Measurements from ENCODE around the gene ZNF425.
A peak's percentile ranks its signal among the peaks of the same experiment; 100 is the strongest.
"Not testable (repeated sequence)": the region's sequence is repeated elsewhere in the genome, so short reads cannot be mapped to it uniquely, and the experiment has no call there.

The ZNF425 gene

DNA sequence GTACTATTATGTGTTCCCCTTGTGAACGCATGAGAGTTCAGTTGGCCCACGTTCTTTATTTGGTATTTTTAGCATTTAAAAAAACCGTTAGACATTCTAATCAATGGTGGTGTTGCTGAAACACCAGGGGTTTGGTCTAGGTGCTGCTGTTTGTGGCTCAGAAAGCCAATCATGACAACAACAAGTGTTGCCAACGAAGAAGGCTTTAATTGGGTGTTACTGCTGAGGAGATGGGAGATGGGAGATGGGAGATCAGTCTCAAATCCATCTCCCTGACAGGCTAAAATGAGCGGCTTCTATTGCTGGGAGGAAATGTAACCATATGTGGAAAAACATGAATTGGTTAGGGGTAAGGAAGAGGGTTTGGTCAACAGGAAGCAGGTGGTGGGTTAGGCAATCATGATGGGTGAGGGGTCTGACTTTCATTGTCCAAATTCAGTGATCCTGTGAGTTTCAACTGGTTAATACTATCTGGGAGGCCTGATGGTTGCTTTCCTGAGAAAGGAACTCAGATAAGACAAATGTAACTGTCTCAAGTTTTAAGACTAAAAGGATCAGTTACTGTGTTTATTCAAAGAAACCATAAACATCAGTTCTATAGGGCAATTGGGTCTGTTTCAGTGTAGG is 4.6 kb upstream of the ZNF425 start:
- DNase-seq (ENCODE audit: low spot score): no peak

- DNase-seq (ENCODE audit: low spot score): peak; percentile 49
Measured at GRCh38 chr7:149126662-149127266, 640 bp upstream of the ZNF425 start.

GRCh38 chr7:149125189-149125862 is 798 bp downstream of the ZNF425 start:
- DNase-seq (ENCODE audit: low spot score): no peak

DNA sequence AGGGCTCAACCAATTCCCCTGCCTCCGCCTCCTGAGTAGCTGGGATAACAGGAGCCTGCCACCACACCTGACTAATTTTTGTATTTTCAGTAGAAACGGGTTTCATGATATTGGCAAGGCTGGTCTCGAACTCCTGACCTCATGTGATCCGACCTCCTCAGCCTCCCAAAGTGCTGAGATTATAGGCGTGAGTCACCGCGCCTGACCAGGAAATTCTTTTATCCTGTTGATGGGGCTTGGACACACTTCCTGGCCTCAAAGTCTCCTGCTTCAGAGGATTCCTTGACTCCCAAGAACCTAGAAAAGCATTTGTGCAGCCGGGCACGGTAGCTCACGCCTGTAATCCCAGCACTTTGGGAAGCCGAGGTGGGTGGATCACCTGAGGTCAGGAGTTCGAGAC is 16.2 kb downstream of the ZNF425 start:
- DNase-seq (ENCODE audit: low spot score): no peak

GRCh38 chr7:149104749-149105148 is 21.4 kb downstream of the ZNF425 start:
- no peak for DNase-seq (ENCODE audit: low spot score)

GRCh38 chr7:149104214-149104613 is 21.9 kb downstream of the ZNF425 start:
- DNase-seq (ENCODE audit: low spot score): no peak

DNA sequence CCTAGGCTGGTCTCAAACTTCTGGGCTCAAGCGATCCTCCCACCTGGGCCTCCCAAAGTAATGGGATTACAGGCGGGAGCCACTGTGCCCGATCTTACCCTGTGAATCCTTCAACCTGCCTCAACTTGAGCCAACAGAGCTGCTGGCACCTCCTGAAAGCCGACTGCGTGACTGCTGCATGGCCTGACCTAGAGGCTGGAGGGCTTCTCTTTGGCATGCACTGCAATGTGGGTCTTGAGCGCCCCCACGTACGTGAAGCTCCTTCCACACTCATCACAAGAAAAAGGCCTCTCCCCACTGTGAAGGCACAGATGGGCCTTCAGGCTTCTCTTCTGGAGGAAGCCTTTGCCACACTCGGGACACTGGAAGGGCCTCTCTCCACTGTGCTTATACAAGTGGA is 22.7 kb downstream of the ZNF425 start:
- no peak for DNase-seq (ENCODE audit: low spot score)

DNA sequence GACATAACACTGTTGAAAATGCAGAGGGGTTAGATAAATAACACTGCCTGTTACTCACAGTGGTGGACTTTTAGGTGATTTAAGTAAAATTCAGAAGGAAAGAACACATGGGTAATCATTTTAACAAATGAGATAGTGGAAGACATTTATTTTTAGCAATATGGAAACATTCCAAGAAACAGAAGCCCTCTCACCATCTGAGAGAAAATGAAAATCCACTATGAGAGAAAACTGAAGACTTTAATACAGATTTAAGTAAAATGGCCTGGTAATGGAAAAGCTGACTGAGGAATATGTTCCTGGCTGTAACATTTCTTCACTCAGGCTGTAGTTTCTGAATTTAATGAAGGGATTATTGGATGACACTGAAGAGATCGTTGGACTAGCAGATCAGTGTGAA is 23.5 kb downstream of the ZNF425 start:
- no peak for DNase-seq (ENCODE audit: low spot score)

DNA sequence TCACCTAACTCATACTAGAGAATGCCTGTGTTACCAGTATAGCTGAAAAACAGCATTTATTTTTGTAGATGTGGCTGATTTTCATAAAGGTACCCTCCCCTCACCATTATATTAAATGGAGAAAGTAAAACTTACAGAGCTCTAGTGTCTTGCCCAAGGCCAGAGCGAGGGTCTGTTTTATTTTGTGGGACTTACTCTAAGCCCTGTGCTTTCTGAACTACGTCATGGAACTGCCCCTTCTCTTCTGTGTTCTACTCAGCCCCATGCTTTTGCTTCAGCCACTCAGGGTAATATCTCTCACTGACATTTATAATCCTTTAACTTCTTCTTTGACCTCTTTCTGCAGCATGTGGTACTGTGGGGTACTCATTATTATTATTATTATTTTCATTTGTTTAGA is 25.3 kb downstream of the ZNF425 start:
- no peak for DNase-seq (ENCODE audit: low spot score)

- no peak for DNase-seq (ENCODE audit: low spot score)
Measured at GRCh38 chr7:149099058-149099457, 27.1 kb downstream of the ZNF425 start.

DNA sequence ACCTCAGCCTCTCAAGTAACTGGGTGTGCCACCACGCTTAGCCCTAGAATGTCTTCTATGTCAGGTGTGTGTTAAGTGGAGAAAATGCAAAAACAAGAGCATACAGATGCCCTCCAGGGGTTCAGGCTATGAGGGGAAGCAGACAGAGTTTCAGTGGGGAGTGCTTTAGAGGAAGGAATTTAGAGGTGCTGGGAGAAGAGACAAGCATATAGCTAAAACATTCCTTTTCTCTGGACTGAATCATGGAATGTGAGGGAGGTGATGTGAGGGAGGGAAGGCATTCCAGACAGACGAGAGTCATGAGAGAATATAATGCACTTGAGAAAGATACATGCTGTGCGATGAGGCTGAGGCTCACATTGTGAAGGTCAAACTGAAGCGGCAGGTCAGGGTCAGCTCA is 29.0 kb downstream of the ZNF425 start:
- no peak for DNase-seq (ENCODE audit: low spot score)

DNA sequence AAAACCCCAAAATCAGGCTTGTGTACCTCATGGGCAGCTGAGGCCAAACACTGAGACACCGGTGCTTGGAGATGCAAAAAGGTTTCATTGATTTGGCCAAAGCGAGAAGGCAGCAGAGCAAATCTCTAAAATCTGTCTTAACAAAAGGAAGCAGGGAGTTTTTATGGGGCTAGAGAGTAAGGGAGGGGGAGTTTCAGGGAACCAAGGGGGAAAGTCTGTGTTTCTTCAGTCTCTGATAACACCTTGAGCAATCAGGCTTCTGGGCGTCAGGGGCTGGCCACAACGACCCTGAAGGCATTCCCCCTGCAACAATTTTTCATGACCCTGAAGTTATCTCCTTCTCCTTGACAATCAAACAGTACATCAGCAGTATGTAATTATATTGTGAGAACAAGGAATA is 32.9 kb downstream of the ZNF425 start:
- no peak for DNase-seq (ENCODE audit: low spot score)

- DNase-seq (ENCODE audit: low spot score): not testable (repeated sequence)
Measured at GRCh38 chr7:149092244-149092643, 33.9 kb downstream of the ZNF425 start.

- peak; percentile 92 for DNase-seq (ENCODE audit: low spot score)
Measured at GRCh38 chr7:149090397-149091195, 35.5 kb downstream of the ZNF425 start, which contains the start of gene ZNF786. Gene ZNF786, minus strand, starts transcription at chr7:149090718. Its CDS starts 78 bp downstream, at chr7:149090640.

- DNase-seq (ENCODE audit: low spot score): no peak
Measured at GRCh38 chr7:149087376-149087775, 38.7 kb downstream of the ZNF425 start.

DNA sequence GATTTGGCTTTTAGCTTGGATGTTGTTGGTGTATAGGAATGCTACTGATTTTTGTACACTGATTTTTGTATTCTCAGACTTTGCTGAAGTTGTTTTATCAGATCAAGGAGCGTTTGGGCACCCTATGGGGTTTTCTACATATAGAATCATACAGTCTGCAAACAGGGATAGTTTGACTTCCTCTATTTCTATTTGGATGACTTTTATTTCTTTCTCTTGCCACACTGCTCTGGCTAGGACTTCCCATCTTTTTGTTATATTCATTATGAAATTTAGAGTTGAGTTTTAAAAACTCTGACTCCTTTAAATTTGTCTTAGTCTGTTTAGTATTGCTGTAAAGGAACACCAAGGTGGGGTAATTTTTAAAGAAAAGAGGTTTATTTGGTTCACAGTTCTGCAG is 40.3 kb downstream of the ZNF425 start:
- no peak for DNase-seq (ENCODE audit: low spot score)

DNA sequence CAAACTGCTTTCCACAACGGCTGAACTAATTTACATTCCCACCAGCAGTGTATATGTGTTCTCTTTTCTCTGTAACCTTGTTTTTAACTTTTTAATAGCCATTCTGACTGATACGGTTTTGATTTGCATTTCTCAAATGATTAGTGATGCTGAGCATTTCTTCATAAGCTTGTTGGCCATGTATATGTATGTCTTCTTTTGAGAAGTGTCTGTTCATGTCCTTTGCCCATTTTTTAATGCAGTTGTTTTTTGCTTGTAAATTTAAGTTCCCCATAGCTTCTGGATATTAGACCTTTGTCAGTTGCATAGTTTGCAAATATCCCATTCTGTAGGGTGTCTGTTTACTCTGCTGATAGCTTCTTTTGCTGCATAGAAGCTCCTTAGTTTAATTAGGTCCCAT is 41.7 kb downstream of the ZNF425 start:
- no peak for DNase-seq (ENCODE audit: low spot score)

DNA sequence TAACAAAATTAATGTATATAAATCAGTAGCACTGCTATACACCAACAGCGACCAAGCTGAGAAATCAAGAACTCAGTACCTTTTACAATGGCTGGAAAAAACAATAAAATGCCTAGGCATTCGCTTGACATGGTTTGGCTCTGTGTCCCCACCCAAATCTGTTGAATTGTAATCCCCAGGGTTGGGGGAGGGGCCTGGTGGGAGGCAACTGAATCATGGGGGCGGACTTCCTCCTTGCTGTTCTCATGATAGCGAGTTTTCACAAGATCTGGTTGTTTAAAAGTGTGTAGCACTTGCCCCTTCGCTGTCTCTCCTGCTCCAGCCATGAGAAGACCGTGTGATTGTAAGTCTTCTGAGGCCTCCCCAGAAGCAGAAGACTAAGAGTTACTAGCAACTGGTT is 44.2 kb downstream of the ZNF425 start:
- no peak for DNase-seq (ENCODE audit: low spot score)

DNA sequence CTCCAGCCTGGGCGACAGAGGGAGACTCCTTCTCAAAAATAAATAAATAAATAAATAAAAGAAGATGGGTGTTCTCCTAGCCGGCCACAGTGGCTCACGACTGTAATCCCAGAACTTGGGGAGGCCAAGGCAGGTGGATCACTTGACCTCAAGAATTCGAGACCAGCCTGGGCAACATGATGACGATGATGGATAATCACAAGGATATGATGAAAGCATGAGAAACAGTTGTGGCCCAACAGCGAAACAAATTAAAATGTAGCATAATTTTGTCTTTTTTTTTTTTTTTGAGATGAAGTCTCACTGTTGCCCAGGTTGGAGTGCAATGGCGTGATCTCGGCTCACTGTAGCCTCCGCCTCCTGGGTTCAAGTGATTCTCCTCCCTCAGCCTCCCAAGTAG is 48.5 kb downstream of the ZNF425 start:
- DNase-seq (ENCODE audit: low spot score): no peak

GRCh38 chr7:149075286-149075685 is 50.8 kb downstream of the ZNF425 start:
- no peak for DNase-seq (ENCODE audit: low spot score)

DNA sequence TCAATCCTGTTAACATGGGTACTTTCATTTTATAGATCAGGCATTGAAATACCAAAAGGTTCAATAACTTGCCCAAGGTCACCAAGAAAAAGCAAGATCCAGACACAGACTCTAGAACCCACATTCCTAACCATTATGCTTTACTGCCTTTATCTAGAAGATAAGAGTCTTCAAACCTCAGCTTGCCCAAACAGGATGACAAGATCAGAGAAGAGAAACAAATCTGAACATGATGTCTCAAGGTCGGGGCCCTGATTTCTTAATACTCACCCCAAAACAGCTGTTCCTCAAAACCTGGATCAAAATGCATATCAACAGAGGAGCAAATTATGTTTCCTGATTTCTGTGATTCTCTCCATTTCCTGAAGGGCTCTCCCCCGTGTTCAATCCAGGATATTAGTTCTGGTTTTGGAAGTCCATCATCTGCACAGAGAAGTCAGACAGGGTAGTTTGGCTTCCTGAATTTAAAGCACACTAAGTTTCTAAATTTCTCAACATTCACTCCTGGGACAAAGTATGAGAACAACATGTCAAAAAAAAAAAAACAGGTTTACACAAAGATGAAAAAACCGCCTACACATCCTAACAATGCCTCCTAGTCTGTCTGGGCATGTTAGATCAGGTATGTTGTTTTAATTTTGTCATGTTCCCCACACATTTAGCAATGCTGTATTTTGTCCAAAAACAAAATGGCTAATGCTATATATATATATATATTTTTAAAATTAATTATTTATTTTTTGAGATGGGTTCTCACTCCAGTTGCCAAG is 51.8 kb downstream of the ZNF425 start:
- DNase-seq (ENCODE audit: low spot score): no peak

DNA sequence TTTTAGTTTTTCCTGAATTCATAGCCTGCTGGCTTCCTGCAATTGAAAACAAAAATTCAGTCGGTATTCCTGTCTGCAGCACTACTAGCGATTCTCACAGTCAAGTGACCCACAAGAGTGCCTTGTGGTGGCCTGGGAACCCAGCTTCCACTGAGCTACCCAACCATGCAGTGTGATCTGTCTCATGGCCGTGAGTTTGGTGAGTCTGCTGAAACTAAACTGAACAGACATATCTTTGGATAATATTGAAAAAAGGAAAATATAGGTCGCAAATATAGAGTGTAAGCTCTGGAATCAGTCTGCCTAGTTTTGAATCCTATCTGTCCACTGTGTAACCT is 53.7 kb downstream of the ZNF425 start:
- DNase-seq (ENCODE audit: low spot score): no peak

Measured in CD4-positive, alpha-beta T cell treated with Interleukin-2 at 100 ng/mL for 4 hours (primary cell).